Glutamatergic neuron (in vitro differentiated cells): ENCODE results near the gene HMG20B. TPM values are rescaled to one million over a fixed set of nuclear protein-coding genes. Genes with fewer than 3 reads are reported as not detected.

Source experiments
- DNase-seq: peaks from one replicate; pipeline ENCODE4 v3.0.0; 2022
- H3K27ac Mint-ChIP-seq: one replicate; pipeline ENCODE4 v1.8.0; 2020; ENCODE audit warnings: mild to moderate bottlenecking, mixed read lengths, inconsistent platforms; ENCODE audit not compliant: unreplicated experiment
- H3K27me3 Mint-ChIP-seq: one replicate; pipeline ENCODE4 v1.8.0; 2020; ENCODE audit warnings: mild to moderate bottlenecking, moderate library complexity, mixed read lengths, inconsistent platforms; ENCODE audit not compliant: unreplicated experiment
- H3K36me3 Mint-ChIP-seq: one replicate; pipeline ENCODE4 v1.8.0; 2020; ENCODE audit warnings: mild to moderate bottlenecking, mixed read lengths, inconsistent platforms; ENCODE audit not compliant: unreplicated experiment
- H3K4me1 Mint-ChIP-seq: one replicate; pipeline ENCODE4 v1.8.0; 2020; ENCODE audit warnings: mild to moderate bottlenecking, low read depth, mixed read lengths, inconsistent platforms; ENCODE audit not compliant: unreplicated experiment
- H3K4me3 Mint-ChIP-seq: one replicate; pipeline ENCODE4 v1.8.0; 2020; ENCODE audit warnings: mild to moderate bottlenecking, mixed read lengths, inconsistent platforms; ENCODE audit not compliant: unreplicated experiment
- H3K9me3 Mint-ChIP-seq: one replicate; pipeline ENCODE4 v1.8.0; 2020; ENCODE audit warnings: mild to moderate bottlenecking, moderate library complexity, mixed read lengths, inconsistent platforms; ENCODE audit not compliant: unreplicated experiment
- total RNA-seq: library from RNA; stranded (reverse); fragmentation: NEBNext Ultra II Directional; extraction: Animal tissue kit (Norgen Biotek cat#: 25700); gene quantifications from one replicate; pipeline ENCODE4 v1.2.1, GENCODE V29; 2021; ENCODE audit not compliant: unreplicated experiment
- TF ChIP-seq, protein P1 (sequence below): fragments of 200-600 bp; sonication (generic); IDR thresholded peaks from one replicate; pipeline ENCODE4 v1.5.0; 2021; ENCODE audit not compliant: partially characterized antibody, unreplicated experiment

Gene HMG20B
- total RNA-seq, 1 donor from 2014 or later, result 55.3 TPM

DNA sequence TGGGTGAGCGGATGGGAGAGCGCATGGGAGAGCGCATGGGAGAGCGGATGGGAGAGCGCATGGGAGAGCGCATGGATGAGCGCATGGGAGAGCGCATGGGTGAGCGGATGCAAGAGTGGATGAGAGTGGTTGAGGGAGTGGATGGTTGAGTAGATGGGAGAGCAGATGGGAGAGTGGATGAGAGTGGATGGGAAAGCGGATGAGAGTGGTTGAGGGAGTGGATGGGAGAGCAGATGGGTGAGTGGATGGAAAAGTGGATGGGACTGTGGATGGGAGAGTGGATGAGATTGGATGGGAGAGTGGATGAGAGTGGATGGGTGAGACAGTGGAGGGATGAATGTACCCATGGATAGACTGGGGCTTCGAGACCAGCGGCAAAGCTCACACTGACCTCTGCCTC is 42.4 kb upstream of the HMG20B start:
- H3K4me3 Mint-ChIP-seq, result no peak overlapping the region
- peaks cover 9% of the 10 kb centered on the region for H3K9me3 Mint-ChIP-seq
- TF ChIP-seq, protein P1, sequence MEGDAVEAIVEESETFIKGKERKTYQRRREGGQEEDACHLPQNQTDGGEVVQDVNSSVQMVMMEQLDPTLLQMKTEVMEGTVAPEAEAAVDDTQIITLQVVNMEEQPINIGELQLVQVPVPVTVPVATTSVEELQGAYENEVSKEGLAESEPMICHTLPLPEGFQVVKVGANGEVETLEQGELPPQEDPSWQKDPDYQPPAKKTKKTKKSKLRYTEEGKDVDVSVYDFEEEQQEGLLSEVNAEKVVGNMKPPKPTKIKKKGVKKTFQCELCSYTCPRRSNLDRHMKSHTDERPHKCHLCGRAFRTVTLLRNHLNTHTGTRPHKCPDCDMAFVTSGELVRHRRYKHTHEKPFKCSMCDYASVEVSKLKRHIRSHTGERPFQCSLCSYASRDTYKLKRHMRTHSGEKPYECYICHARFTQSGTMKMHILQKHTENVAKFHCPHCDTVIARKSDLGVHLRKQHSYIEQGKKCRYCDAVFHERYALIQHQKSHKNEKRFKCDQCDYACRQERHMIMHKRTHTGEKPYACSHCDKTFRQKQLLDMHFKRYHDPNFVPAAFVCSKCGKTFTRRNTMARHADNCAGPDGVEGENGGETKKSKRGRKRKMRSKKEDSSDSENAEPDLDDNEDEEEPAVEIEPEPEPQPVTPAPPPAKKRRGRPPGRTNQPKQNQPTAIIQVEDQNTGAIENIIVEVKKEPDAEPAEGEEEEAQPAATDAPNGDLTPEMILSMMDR, result no peak

DNA sequence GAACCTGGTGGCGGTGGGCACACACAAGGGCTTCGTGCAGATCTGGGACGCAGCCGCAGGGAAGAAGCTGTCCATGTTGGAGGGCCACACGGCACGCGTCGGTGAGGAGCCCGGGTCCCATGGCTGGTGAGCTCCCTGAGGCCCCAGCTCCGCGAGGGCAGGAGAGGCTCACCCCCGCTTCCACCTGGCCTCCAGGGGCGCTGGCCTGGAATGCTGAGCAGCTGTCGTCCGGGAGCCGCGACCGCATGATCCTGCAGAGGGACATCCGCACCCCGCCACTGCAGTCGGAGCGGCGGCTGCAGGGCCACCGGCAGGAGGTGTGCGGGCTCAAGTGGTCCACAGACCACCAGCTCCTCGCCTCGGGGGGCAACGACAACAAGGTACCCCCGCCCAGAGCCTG is 41.0 kb upstream of the HMG20B start:
- peaks cover 8% of the 10 kb centered on the region for H3K27me3 Mint-ChIP-seq
- H3K36me3 Mint-ChIP-seq, result peaks cover 9% of the 10 kb centered on the region
- H3K27ac Mint-ChIP-seq, result no peak overlapping the region
- H3K4me1 Mint-ChIP-seq, result peaks cover 10% of the 10 kb centered on the region
- TF ChIP-seq, protein P1, result no peak
- H3K9me3 Mint-ChIP-seq, result peaks cover 10% of the 10 kb centered on the region
- no peak for DNase-seq
- H3K4me3 Mint-ChIP-seq, result no peak overlapping the region

More for the DNA sequence above, 42.4 kb upstream of the HMG20B start:
- Mint-ChIP-seq H3K27me3 (peaks cover 8% of the 10 kb centered on the region), H3K36me3 (peaks cover 9% of the 10 kb centered on the region), H3K4me1 (peaks cover 6% of the 10 kb centered on the region), H3K27ac (no peak overlapping the region)
- DNase-seq, result no peak

DNA sequence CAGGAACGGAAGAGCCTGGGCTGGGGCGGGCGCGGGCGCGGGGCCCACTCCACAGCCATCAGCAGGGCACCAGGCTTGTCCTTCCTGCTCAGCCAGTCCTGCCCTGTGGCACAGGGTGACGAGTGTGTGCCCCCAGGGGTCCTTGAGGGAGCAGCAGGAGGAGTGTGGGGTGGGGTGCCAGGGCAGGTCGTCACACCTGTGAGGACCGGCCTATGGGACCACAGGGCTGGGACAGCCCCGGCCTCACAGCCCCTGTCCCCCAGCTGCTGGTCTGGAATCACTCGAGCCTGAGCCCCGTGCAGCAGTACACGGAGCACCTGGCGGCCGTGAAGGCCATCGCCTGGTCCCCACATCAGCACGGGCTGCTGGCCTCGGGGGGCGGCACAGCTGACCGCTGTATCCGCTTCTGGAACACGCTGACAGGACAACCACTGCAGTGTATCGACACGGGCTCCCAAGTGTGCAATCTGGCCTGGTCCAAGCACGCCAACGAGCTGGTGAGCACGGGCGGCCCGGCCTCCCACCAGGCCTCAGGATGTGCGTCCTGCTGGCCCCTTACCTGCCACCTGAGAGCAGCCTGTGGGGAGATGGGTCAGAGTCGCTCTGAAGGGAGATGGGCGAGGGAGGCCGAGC is 40.5 kb upstream of the HMG20B start:
- DNase-seq, result no peak
- peaks cover 8% of the 10 kb centered on the region for H3K27me3 Mint-ChIP-seq
- H3K9me3 Mint-ChIP-seq, result peaks cover 10% of the 10 kb centered on the region
- peaks cover 9% of the 10 kb centered on the region for H3K36me3 Mint-ChIP-seq
- no peak overlapping the region for H3K27ac Mint-ChIP-seq
- H3K4me1 Mint-ChIP-seq, result peaks cover 10% of the 10 kb centered on the region
- TF ChIP-seq, protein P1, result no peak
- no peak overlapping the region for H3K4me3 Mint-ChIP-seq

DNA sequence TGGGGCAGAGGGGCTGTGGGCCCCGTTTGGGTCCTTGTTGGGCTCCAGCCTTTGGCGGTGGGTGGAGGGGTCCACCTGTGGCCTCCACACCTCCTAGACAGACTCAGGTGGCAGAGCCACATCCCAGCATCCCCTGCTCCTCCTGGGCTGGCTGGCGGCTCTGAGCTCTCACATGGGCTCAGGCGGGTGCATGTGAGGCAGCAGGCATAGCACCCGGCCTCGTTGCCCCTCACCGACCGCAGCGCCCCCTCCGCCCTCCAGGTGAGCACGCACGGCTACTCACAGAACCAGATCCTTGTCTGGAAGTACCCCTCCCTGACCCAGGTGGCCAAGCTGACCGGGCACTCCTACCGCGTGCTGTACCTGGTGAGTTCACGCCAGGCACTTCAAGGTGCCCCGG is 39.7 kb upstream of the HMG20B start:
- H3K4me3 Mint-ChIP-seq, result no peak overlapping the region
- H3K27me3 Mint-ChIP-seq, result peaks cover 8% of the 10 kb centered on the region
- TF ChIP-seq, protein P1, result no peak
- H3K27ac Mint-ChIP-seq, result no peak overlapping the region
- H3K9me3 Mint-ChIP-seq, result peaks cover 13% of the 10 kb centered on the region
- peaks cover 10% of the 10 kb centered on the region for H3K4me1 Mint-ChIP-seq
- peaks cover 9% of the 10 kb centered on the region for H3K36me3 Mint-ChIP-seq
- no peak for DNase-seq

DNA sequence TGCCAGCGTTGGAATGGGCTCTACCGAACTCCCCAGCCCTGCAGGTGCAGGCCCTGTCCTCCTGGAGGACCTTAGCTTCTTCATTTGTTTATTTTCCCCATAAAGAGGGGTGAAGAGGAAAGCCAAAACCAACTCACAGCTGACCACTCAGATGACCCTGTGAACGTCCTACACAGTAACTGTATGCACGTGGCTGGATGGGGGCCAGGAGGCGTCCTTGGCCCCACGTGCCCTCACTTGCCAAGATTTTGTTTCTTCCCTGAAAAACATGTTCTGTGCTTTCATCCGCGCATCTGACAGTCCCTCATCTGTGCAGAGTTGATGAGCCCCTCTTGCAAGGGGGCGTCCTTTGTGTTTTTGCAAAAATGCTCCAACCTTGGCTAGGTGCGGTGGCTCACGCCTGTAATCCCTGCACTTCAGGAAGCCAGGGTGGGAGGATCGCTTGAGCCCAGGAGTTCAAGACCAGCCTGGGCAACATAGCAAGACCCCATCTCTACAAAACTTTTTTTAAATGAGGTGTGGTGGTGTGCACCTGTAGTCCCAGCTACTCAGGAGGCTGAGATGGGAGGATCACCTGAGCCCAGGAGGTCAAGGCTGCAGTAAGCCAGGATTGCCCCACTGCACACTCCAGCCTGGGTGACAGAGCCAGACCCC is 39.1 kb upstream of the HMG20B start:
- Mint-ChIP-seq H3K36me3 (peaks cover 9% of the 10 kb centered on the region), H3K4me1 (peaks cover 13% of the 10 kb centered on the region), H3K9me3 (peaks cover 16% of the 10 kb centered on the region), H3K27ac (no peak overlapping the region), H3K4me3 (no peak overlapping the region), H3K27me3 (peaks cover 12% of the 10 kb centered on the region)
- no peak for DNase-seq
- TF ChIP-seq, protein P1, result no peak
